CD4-positive, alpha-beta T cell treated with Interleukin-4 for 1 hour (primary cell): ENCODE measurements around the gene ACYP2.
"Not testable (repeated sequence)": the region's sequence is repeated elsewhere in the genome, so short reads cannot be mapped to it uniquely, and the experiment has no call there.

Experiments
- DNase-seq, 2 donors: peaks; one replicate each; pipeline ENCODE4 v3.0.0-alpha.2; 2020 to 2022

Gene ACYP2

GRCh38 chr2:54227798-54228197 lies 112.4 kb downstream of the ACYP2 start:
- no peak for DNase-seq

GRCh38 chr2:54228945-54229344 lies 113.5 kb downstream of the ACYP2 start:
- no peak for DNase-seq

DNA sequence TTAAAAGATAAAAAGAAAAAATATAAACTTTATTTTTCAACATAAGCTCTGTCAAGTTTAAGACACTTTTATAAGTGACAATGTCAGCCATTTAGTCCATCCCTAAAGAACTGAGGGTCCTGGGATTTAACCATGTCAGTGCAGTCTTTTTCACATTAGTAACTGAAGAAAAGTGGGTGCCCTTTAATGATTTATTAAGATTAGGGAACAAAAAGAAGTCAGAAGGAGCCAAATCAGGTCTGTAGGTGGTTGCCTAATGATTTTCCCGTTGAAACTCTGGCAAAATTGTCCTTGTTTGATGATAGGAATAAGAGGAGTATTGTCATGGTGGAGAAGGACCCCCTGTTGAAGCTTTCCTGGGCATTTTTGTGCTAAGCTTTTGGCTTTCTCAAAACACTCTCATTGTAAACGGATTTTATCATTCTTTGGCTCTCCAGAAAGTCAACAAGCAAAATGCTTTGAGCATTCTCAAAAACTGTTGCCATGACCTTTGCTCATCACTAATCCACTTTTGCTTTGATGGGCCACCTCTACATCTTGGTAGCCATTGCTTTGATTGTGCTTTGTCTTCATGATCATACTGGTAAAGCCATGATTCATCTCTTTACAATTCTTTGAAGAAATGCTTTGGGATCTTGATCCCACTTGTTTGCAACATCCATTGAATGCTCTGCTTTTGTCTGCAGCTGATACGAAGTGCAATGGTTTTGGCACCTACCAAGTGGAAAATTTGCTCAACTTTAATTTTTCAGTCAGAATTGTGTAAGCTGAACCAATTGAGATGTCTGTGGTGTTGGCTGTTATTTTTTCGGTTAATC lies 118.6 kb downstream of the ACYP2 start:
- DNase-seq = no peak

DNA sequence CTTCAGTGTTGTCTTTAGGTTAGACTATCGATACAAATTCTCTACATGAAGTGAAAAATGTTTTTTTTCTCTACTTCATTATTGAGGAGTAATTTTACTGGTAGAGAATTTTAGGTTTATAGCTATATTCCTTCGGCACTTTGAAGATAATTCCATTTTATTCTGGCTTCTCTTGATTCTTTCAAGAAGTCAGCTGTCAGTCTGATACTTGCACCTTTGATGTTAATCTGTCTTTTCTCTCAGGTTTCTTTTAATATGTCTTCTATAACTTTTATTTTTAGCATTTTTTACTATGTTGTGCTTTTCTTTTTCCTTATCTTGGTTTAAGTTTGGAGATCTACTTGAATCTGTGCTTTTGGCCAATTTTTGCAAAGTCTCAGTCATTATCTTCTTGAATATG lies 122.0 kb downstream of the ACYP2 start:
- no peak for DNase-seq

GRCh38 chr2:54239427-54239826 lies 124.0 kb downstream of the ACYP2 start:
- DNase-seq = no peak

DNA sequence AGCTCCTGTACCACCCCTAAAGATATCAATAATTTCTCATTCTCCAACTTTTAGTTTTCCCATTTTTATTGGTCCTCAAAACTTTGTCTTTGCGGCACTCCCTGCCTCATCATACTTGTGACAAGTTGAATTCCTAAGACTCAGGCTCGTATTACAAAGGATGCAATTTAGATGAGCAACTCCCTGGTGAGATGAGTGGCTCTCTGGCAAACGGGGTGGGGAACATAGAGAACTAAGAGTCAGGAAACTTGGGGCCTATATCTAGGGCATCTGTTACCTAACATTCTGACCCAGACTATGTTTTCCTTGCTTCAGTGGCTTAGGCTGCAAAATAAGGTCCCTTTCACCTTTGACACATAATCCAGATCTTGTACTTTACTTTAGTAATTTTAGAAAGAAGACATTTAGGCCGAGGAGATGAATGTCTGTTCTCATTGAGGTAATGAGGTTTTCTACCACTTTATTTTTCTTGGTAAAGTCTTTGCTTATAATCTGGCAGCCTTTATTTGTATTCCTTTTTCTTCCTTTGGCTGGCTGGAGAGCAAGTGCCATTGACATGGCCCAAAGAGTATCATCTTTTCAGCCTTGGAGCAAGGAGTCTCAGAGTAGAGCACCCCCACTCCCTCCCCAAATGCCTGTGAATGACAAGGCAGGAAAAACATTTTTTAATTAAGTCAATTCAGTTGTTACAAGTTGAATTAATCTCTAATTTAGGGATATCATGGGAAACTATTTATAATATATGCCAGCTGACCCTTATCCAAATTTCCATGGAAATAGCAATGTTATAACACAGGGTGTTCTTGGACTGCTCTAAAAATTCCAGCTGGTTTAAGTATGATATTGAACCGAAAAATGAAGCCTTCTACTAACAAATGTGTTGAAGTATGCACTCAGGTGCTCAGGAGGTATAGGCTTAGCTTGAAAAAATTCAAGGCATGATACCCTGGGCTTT lies 125.4 kb downstream of the ACYP2 start:
- DNase-seq = no peak

- no peak for DNase-seq
These were observed 131.7 kb downstream of the ACYP2 start for GRCh38 chr2:54247115-54247514.

DNA sequence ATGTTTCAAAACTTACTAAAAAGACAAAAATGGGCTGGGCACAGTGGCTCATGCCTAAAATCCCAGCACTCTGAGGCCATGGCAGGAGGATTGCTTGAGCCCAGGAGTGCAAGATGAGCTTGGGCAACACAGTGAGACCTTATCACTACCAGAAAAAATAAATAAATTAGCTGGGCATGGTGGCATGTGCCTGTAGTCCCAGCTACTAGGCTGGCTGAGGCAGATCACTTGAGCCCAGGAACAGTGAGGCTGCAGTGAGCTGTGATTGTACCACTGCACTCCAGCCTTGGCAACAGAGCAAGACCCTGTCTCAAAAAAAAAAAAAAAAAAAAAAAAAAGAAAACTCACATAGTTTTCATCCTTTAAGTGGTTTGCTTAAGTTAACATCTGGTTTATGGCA lies 134.2 kb downstream of the ACYP2 start:
- DNase-seq = no peak

GRCh38 chr2:54254180-54254579 lies 138.8 kb downstream of the ACYP2 start:
- no peak for DNase-seq

GRCh38 chr2:54255230-54256090 lies 140.0 kb downstream of the ACYP2 start:
- DNase-seq = no peak

- DNase-seq = no peak
These were observed 140.8 kb downstream of the ACYP2 start, which contains the start of gene TSPYL6 for GRCh38 chr2:54256091-54256694. TSS of gene TSPYL6 (minus strand) at chr2:54256229. CDS start at chr2:54256151, 78 bp downstream.

DNA sequence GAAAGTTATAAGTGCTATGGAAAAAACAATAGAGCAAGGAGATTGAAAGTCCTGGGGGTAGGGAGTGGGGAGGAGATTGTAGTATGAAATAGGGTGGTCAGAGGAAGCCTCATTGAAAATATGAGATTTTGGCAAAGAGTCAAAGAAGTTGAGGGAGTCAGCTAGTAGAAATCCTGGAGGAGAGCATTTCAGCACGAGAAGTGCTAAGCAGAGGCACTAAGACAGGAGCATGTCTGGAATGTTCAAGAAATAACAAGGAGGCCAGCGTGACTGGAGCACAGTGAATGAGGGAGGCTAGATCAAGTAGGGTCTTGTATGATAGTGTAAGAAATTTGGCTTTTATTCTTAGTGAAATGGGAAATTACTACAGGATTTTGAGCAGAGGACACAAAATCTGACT lies 142.8 kb downstream of the ACYP2 start:
- DNase-seq = no peak

DNA sequence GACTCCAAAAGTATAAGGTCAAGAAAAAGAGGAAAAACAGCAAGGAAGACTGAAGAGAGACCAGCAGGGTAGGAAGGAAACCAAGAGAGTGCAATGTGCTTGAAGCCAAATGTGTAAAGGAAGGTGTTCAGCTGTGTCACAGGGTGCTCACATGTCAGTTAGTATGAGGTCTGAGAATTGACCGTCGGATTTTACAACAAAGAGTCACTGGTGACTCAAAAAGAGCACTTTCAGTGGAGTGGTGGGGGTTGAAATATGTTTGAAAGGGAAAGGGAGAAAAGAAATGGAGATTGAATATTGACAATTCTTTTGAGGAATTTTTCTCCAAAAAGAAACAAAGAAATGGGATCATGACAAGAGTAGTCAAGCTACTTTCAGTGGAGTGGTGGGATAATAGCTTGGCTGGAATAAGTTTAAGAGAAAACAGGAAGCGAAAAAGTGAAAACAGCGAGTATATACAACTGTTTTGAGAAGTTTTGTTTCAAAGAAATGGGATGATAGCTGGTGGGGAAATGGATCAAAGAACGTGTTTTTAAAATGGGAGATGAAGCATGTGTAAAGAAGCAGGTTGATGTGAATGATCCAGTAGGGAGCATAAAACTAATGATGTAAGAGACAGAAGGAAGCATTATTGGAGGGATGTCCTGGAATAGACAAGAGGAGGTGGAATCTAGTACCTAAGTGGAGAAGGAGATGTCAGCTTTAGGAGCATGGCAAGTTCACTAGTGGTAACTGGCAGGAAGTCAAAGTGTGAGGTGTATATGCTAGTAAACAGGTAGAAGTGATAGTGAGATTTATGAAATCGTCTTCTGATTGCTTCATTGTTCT lies 144.2 kb downstream of the ACYP2 start:
- DNase-seq = no peak

DNA sequence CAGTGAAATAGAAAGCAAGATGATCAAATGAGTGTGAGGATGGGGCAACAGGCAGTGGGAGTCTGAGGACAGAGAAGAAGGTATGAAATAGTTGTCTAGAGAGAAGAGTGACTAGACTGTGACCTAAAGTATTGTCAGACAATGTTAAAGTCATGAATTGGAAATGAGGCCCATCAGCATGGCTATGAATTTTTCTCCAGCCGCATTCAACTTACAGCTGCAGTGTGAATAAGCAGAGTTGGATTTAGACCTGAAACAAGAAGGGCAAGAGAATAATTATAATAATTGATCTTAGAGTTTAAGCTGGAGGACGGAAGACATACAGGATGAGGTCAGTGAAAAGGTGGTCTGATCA lies 144.8 kb downstream of the ACYP2 start:
- no peak for DNase-seq

- no peak for DNase-seq
These were observed 146.1 kb downstream of the ACYP2 start for GRCh38 chr2:54261537-54261936.

GRCh38 chr2:54262015-54262765 lies 146.8 kb downstream of the ACYP2 start:
- DNase-seq = no peak

DNA sequence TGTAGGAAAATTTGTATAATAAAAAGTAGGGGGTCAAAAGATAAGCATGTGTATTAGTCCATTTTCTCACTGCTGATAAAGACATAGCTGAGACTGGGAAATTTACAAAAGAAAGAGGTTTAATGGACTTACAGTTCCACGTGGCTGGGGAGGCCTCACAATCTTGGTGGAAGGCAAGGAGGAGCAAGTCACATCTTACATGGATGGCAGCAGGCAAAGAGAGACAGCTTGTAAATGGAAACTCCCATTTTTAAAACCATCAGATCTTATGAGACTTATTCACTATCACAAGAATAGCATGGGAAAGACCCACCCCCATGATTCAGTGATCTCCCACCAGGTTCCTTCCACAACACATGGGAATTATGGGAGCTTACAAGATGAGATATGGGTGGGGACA lies 149.7 kb downstream of the ACYP2 start:
- DNase-seq = not testable (repeated sequence)

DNA sequence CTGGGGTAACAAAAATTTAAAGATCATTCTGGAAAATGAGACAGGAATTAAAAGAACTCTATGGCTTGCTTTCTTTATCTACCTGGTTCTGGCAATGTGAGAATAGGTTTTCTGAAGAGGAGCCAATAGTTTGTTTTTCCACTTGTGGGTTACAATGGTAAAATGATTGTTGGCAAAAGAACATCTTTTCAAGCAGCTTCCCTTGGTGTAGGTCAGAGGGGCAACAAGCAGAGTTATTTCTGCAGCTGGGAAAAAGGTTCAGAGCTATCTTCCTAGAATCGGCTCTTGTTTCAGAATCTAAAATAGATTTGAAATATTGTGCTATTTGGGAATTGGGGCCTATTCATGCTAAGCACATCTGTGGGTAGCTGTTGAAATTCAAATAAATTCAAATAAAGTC lies 152.2 kb downstream of the ACYP2 start:
- no peak for DNase-seq

DNA sequence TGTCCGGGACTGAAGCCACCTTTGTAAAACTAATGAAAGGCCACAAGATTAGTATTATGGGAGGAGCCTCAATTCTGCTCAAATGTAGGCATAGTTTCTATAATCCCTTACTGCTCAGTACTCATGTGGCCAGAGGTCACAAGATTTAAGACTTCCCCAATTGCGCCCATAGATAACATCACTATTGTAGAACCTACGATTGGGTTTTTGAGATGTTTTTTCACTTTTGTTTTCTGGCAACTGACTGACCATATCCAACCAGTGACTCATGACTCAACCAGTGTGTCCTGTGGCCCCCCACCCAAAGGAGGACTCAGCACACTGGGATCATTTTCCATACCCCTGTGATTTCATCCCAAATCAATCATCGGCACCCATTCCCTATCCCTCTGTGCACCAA lies 155.8 kb downstream of the ACYP2 start:
- DNase-seq = no peak

GRCh38 chr2:54271843-54272627 lies 156.6 kb downstream of the ACYP2 start:
- peak; percentile 3 to 27 for DNase-seq
